NB4 (cell line): Measurements from ENCODE around the gene CAPN10.

Experiments used
- DNase-seq: peaks from one replicate; pipeline ENCODE4 v3.0.0; 2010; ENCODE audit warnings: low read depth
- H3K4me3 ChIP-seq: one replicate; pipeline ENCODE4 v1.5.1; 2011; ENCODE audit warnings: mild to moderate bottlenecking, low read depth, low read length, moderate library complexity
- CTCF ChIP-seq: IDR thresholded peaks from one replicate; pipeline ENCODE4 v1.5.1; 2012; ENCODE audit warnings: low read depth, low read length
- MAX ChIP-seq: IDR thresholded peaks from 2 replicates; pipeline ENCODE4 v1.6.1; 2011; ENCODE audit warnings: low read depth, low read length
- MYC ChIP-seq: IDR thresholded peaks from 2 replicates; pipeline ENCODE4 v1.6.1; 2011; ENCODE audit warnings: low read depth, low read length
- POLR2A ChIP-seq: IDR thresholded peaks from 2 replicates; pipeline ENCODE4 v1.6.1; 2011; ENCODE audit warnings: mild to moderate bottlenecking; ENCODE audit not compliant: insufficient read length; ENCODE audit errors: extremely low read depth

CAPN10 gene

GRCh38 chr2:240627736-240628506 lies 41.4 kb downstream of the CAPN10 start:
- no peak overlapping the region for H3K4me3 ChIP-seq
- DNase-seq, result no peak
- TF ChIP-seq POLR2A (no peak), CTCF (no peak), MAX (no peak), MYC (no peak)

GRCh38 chr2:240628507-240628807 lies 41.9 kb downstream of the CAPN10 start:
- no peak for DNase-seq
- H3K4me3 ChIP-seq, result no peak overlapping the region
- TF ChIP-seq MAX (no peak), POLR2A (no peak), CTCF (no peak)

DNA sequence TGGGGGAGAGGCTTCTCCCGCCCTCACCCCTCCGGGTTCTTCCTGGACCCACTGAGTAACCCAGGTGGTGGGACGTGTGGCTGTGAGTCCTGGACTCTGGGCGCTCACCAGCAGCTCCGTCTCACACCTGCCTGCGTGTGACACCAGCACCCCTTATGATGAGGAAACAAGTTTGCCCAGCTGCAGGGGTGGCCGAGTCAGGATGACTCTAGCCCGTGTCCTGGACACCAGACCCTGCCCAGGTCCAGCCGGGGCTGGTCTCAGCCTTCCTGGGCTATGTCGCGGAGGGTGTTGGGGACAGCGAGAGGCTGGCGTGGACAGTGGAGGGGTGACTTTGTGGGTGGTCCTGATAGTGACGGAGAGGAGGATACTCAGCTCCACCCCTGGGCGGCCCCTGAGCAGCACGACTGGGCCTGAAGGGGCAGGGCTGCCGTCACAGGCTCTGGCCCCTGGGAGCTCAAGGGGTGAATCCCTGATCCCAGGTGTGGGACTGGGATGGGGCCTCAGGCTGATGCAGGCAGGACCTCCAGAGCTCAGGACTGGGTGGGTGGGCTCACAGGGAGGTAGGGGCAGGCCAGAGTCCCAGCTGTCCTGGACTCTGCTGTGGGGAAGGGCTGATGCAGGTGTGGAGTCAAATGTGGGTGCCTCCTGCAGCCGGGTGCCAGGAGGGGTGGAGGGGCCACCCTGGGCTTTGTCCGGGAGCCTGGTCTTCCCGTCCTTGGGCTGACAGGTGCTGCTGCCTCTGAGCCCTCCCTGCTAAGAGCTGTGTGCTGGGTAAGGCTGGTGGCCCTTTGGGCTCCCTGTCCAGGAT lies 42.5 kb downstream of the CAPN10 start:
- no peak overlapping the region for H3K4me3 ChIP-seq
- TF ChIP-seq POLR2A, result no peak
- TF ChIP-seq MAX, result no peak
- no peak for TF ChIP-seq CTCF
- no peak for TF ChIP-seq MYC
- no peak for DNase-seq

GRCh38 chr2:240629619-240629967 lies 43.1 kb downstream of the CAPN10 start:
- no peak for DNase-seq
- no peak overlapping the region for H3K4me3 ChIP-seq
- no peak for TF ChIP-seq CTCF

DNA sequence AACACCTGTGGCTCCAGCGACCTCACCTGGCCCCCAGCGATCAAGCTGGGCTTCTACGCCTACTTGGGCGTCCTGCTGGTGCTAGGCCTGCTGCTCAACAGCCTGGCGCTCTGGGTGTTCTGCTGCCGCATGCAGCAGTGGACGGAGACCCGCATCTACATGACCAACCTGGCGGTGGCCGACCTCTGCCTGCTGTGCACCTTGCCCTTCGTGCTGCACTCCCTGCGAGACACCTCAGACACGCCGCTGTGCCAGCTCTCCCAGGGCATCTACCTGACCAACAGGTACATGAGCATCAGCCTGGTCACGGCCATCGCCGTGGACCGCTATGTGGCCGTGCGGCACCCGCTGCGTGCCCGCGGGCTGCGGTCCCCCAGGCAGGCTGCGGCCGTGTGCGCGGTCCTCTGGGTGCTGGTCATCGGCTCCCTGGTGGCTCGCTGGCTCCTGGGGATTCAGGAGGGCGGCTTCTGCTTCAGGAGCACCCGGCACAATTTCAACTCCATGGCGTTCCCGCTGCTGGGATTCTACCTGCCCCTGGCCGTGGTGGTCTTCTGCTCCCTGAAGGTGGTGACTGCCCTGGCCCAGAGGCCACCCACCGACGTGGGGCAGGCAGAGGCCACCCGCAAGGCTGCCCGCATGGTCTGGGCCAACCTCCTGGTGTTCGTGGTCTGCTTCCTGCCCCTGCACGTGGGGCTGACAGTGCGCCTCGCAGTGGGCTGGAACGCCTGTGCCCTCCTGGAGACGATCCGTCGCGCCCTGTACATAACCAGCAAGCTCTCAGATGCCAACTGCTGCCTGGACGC lies 43.6 kb downstream of the CAPN10 start:
- TF ChIP-seq POLR2A (no peak), MAX (no peak), CTCF (no peak), MYC (no peak)
- no peak overlapping the region for H3K4me3 ChIP-seq
- no peak for DNase-seq
